Dermis blood vessel endothelial cell (primary cell): ENCODE data around the gene COL6A3. TPM values are rescaled to one million over a fixed set of nuclear protein-coding genes. Genes with fewer than 3 reads are reported as not detected.

Experiments
- DNase-seq: peaks from one replicate; pipeline ENCODE4 v3.0.0; 2010
- total RNA-seq: library from RNA; depleted of rRNA; stranded (reverse); fragments of >200 nt; gene quantifications from 2 replicates; pipeline ENCODE4 v1.2.3, GENCODE V29; 2014

Gene COL6A3
- total RNA-seq, 1 donor from 2014 or later = 14.6 TPM

- no peak for DNase-seq
Measured at GRCh38 chr2:237438080-237438940, 24.3 kb upstream of the COL6A3 start.

- no peak for DNase-seq
Measured at GRCh38 chr2:237437566-237437965, 23.6 kb upstream of the COL6A3 start.

GRCh38 chr2:237435844-237436587 is 22.1 kb upstream of the COL6A3 start:
- DNase-seq = no peak

- DNase-seq = no peak
Measured at GRCh38 chr2:237434866-237435311, 20.9 kb upstream of the COL6A3 start.

GRCh38 chr2:237433920-237434676 is 20.1 kb upstream of the COL6A3 start:
- DNase-seq = no peak

GRCh38 chr2:237432484-237433092 is 18.6 kb upstream of the COL6A3 start:
- DNase-seq = peak; percentile 6

- DNase-seq = no peak
Measured at GRCh38 chr2:237431837-237432236, 17.9 kb upstream of the COL6A3 start.

GRCh38 chr2:237431372-237431771 is 17.4 kb upstream of the COL6A3 start:
- no peak for DNase-seq

- no peak for DNase-seq
Measured at GRCh38 chr2:237430861-237431260, 16.9 kb upstream of the COL6A3 start.

- no peak for DNase-seq
Measured at GRCh38 chr2:237429753-237430152, 15.8 kb upstream of the COL6A3 start.

- DNase-seq = no peak
Measured at GRCh38 chr2:237427769-237428506, 14.0 kb upstream of the COL6A3 start.

- DNase-seq = no peak
Measured at GRCh38 chr2:237426517-237426916, 12.6 kb upstream of the COL6A3 start.

GRCh38 chr2:237425320-237425719 is 11.4 kb upstream of the COL6A3 start:
- DNase-seq = no peak

- no peak for DNase-seq
Measured at GRCh38 chr2:237424544-237424943, 10.6 kb upstream of the COL6A3 start.

GRCh38 chr2:237423891-237424290 is 9.9 kb upstream of the COL6A3 start:
- DNase-seq = no peak

GRCh38 chr2:237422309-237422708 is 8.3 kb upstream of the COL6A3 start:
- DNase-seq = no peak

GRCh38 chr2:237421542-237422116 is 7.7 kb upstream of the COL6A3 start:
- peak; percentile 82 for DNase-seq

GRCh38 chr2:237418300-237418699 is 4.3 kb upstream of the COL6A3 start:
- DNase-seq = no peak

GRCh38 chr2:237412988-237413776 is 782 bp downstream of the COL6A3 start:
- no peak for DNase-seq

GRCh38 chr2:237412646-237412987 is 1.3 kb downstream of the COL6A3 start:
- no peak for DNase-seq
